GM19025 (cell line): ENCODE data around the gene LDAF1.

Source experiments
- ATAC-seq: cut with Tn5 transposase; IDR thresholded peaks from one replicate; pipeline ENCODE4 v1.9.1; 2021; ENCODE audit warnings: mild to moderate bottlenecking, low read depth, moderate library complexity; ENCODE audit not compliant: unreplicated experiment

LDAF1 gene

DNA sequence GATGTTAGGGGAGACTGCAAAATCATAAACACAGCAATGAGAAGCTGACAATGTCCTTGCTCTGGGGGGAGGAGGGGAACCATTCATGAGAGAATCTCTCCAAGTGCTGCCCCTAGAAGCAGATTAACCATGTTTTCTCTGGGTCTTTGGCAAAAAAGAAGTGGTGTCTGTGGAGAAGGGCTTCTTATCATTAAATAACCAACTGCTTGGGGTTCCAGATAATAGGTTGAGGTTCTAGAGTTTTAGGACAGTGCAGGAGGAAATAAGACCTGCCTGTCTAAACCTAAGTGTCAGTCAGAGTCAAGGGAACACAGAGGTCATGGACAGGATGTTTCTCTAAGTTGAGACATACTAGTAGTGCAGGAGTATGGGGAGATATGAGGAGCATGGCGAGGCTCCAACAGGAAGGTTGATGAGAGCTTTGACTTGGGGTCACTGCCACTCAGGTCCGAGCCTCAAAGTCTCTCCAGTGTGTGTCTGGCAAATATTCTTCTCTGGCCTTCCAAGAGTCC, 69.9 kb downstream of the LDAF1 start:
- ATAC-seq, result no peak
